GM20000 (cell line): ENCODE results near the gene LZIC.
"Not testable (repeated sequence)": the region's sequence is repeated elsewhere in the genome, so short reads cannot be mapped to it uniquely, and the experiment has no call there.

Experiments used
- DNase-seq: peaks from one replicate; pipeline ENCODE4 v3.0.0; 2012; ENCODE audit warnings: low spot score
- CTCF ChIP-seq: IDR thresholded peaks from 2 replicates; pipeline ENCODE4 v1.5.1; 2012; ENCODE audit warnings: mild to moderate bottlenecking, control low read depth; ENCODE audit errors: extremely low read depth, missing control alignments

The LZIC gene

GRCh38 chr1:9922342-9922741, 20.8 kb downstream of the LZIC start:
- DNase-seq, result no peak

GRCh38 chr1:9920606-9921005, 22.6 kb downstream of the LZIC start:
- TF ChIP-seq CTCF, result no peak
- DNase-seq, result no peak

More at GRCh38 chr1:9922342-9922741, 20.8 kb downstream of the LZIC start:
- no peak for TF ChIP-seq CTCF

- no peak for TF ChIP-seq CTCF
These were observed 25.3 kb downstream of the LZIC start for GRCh38 chr1:9917901-9918300.

GRCh38 chr1:9917495-9917894, 25.7 kb downstream of the LZIC start:
- not testable (repeated sequence) for DNase-seq

More at GRCh38 chr1:9917901-9918300, 25.3 kb downstream of the LZIC start:
- DNase-seq, result no peak

- TF ChIP-seq CTCF, result no peak
- no peak for DNase-seq
These were observed 26.7 kb downstream of the LZIC start for GRCh38 chr1:9916452-9916851.

- no peak for DNase-seq
These were observed 28.6 kb downstream of the LZIC start for GRCh38 chr1:9914610-9914937.

GRCh38 chr1:9912264-9912936, 30.8 kb downstream of the LZIC start:
- DNase-seq, result no peak

More at GRCh38 chr1:9914610-9914937, 28.6 kb downstream of the LZIC start:
- no peak for TF ChIP-seq CTCF

More at GRCh38 chr1:9912264-9912936, 30.8 kb downstream of the LZIC start:
- TF ChIP-seq CTCF, result no peak
